Measurements from ENCODE around the gene RSKR.

Gene RSKR

GRCh38 chr17:28573966-28574480, 40.0 kb downstream of the RSKR start:
- TF ChIP-seq CTCF (IDR thresholded peaks at IDR 0.05; ENCODE audit: low read depth, low read length, missing control alignments) = no peak
- no peak overlapping the region for H3K4me3 ChIP-seq (replicated peaks; ENCODE audit: low read depth, low read length)
- no peak for DNase-seq (ENCODE audit: extremely low read depth, low read depth)

- no peak for DNase-seq (ENCODE audit: extremely low read depth, low read depth)
- no peak overlapping the region for H3K4me3 ChIP-seq (replicated peaks; ENCODE audit: low read depth, low read length)
- TF ChIP-seq CTCF (IDR thresholded peaks at IDR 0.05; ENCODE audit: low read depth, low read length, missing control alignments) = no peak
Observed at GRCh38 chr17:28573521-28573920, 40.5 kb downstream of the RSKR start.

- no peak overlapping the region for H3K4me3 ChIP-seq (replicated peaks; ENCODE audit: low read depth, low read length)
- no peak for TF ChIP-seq CTCF (IDR thresholded peaks at IDR 0.05; ENCODE audit: low read depth, low read length, missing control alignments)
Observed at GRCh38 chr17:28573040-28573380, 41.0 kb downstream of the RSKR start.

GRCh38 chr17:28572259-28573039, 41.5 kb downstream of the RSKR start:
- peak overlapping the region; percentile 89 for H3K4me3 ChIP-seq (replicated peaks; ENCODE audit: low read depth, low read length)
- no peak for TF ChIP-seq CTCF (IDR thresholded peaks at IDR 0.05; ENCODE audit: low read depth, low read length, missing control alignments)

More at GRCh38 chr17:28573040-28573380, 41.0 kb downstream of the RSKR start:
- no peak for DNase-seq (ENCODE audit: extremely low read depth, low read depth)

GRCh38 chr17:28571361-28572122, 42.4 kb downstream of the RSKR start, which contains the start of gene PIGS:
Gene PIGS, minus strand, starts transcription at chr17:28571524. Its CDS starts 28 bp downstream, at chr17:28571496.
- peak; percentile 74 for DNase-seq (ENCODE audit: extremely low read depth, low read depth)
- peak within 1 kb of the TSS; percentile 89 for H3K4me3 ChIP-seq (replicated peaks; ENCODE audit: low read depth, low read length)
- no peak for TF ChIP-seq CTCF (IDR thresholded peaks at IDR 0.05; ENCODE audit: low read depth, low read length, missing control alignments)

More at GRCh38 chr17:28572259-28573039, 41.5 kb downstream of the RSKR start:
- no peak for DNase-seq (ENCODE audit: extremely low read depth, low read depth)

GRCh38 chr17:28570716-28571360, 43.1 kb downstream of the RSKR start:
- DNase-seq (ENCODE audit: extremely low read depth, low read depth) = no peak

More at GRCh38 chr17:28570716-28571360, 43.1 kb downstream of the RSKR start:
- peak overlapping the region; percentile 89 for H3K4me3 ChIP-seq (replicated peaks; ENCODE audit: low read depth, low read length)
- no peak for TF ChIP-seq CTCF (IDR thresholded peaks at IDR 0.05; ENCODE audit: low read depth, low read length, missing control alignments)
